ENCODE results near the gene DNAJA2. TPM values are rescaled to one million over a fixed set of nuclear protein-coding genes. Genes with fewer than 3 reads are reported as not detected.
"Not testable (repeated sequence)": the region's sequence is repeated elsewhere in the genome, so short reads cannot be mapped to it uniquely, and the experiment has no call there.

DNAJA2 gene
- total RNA-seq, 1 donor from 2014 or later: 86.3 TPM

DNA sequence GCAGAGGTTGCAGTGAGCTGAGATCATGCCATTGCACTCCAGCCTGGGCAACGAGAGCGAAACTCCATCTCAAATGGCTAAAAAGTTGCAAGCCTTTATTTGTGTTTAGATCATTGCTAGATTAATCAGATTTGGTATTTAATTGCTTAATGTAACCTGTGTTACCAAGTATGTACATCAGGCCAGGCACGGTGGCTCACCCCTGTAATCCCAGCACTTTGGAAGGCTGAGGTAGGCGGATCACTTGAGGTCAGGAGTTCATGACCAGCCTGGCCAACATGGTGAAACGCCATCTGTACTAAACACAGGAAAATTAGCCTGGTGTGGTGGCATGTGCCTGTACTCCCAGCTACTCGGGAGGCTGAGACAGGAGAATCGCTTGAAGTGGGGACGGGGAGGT, 28.8 kb downstream of the DNAJA2 start:
- not testable (repeated sequence) for ATAC-seq; DNase-seq (ENCODE audit: missing footprints)
- intact Hi-C loops (cut with DNase I): loop anchor here (5.0 kb wide), 1 partner anchor 1218 kb away; no protein-coding TSS in a partner anchor

- DNase-seq (ENCODE audit: missing footprints) (no peak), ATAC-seq (no peak)
- intact Hi-C loops (cut with DNase I): no loop called here
Observed at GRCh38 chr16:46937536-46937935, 35.9 kb downstream of the DNAJA2 start.

DNA sequence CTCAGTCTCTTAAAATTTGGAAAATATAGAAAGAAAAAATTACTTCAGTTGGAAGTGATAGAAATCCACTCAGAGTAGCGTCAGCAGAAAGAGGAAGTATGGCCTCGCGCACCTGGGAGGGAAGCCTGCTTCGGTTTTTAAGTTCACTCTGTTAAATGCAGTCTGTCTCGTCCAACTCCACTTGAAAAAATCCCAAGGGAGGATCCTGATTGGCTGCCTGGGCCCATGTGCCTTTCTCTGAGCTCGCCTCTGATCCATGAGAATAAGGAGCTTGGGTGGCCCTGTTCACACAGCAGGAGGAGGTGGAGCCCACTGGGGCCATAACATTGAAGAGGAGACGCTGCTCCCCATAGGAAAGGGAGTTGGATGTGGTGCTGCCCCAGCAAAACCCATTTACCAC, 40.7 kb downstream of the DNAJA2 start:
- ATAC-seq: no peak
- DNase-seq (ENCODE audit: missing footprints): no peak
- intact Hi-C loops (cut with DNase I): no loop called here

GRCh38 chr16:46930861-46931260, 42.6 kb downstream of the DNAJA2 start:
- ATAC-seq (no peak), DNase-seq (ENCODE audit: missing footprints) (no peak)
- intact Hi-C loops (cut with DNase I): no loop called here

- DNase-seq (ENCODE audit: missing footprints): peak; percentile 90
- peak; percentile 60 for ATAC-seq
- intact Hi-C loops (cut with DNase I): loop anchor here (5.0 kb wide), 1 partner anchor 77 kb away; no protein-coding TSS in a partner anchor
Observed at GRCh38 chr16:46929378-46930332, 43.8 kb downstream of the DNAJA2 start.

DNA sequence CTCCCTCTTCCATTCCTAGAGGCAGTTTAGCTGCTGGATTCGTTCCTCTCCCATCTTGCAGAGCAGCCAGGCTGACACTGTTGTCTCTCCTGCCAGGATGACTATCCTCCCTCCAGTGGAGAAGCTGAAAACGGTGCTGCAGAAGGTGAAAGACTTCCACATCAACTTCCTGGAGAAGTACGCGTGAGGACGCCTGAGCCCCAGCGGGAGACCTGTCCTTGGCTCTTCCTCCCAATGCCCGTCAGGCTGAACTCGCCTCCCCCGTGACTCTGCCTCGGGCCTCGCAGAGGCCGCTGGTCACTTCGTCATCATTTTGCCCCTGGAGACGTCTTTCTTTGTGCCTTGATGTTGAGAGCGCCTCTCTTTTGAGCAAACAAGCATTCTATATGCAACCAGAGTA, 44.7 kb downstream of the DNAJA2 start:
- ATAC-seq (no peak), DNase-seq (ENCODE audit: missing footprints) (no peak)
- intact Hi-C loops (cut with DNase I): loop anchor here (5.0 kb wide), 1 partner anchor 77 kb away; no protein-coding TSS in a partner anchor

DNA sequence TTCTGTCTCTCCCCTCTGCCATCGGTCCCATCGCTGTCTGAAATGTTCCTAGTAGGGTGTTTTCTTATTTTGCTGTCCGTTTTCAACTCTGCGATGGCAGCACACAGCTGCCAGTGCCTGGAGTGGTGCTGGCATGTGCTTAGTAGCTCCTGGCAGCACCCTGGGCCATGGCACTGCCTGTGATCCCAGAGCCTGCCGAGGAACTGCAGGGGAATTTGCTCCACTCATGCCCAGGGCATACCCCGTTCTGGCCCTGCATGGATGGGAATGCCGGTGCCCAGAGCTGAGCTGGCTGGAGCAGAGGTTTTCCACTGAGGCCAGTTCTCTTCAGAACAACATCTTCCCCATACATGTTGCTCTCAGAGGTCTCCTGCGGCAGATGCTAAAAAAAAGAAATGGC, 46.2 kb downstream of the DNAJA2 start:
- ATAC-seq (peak; percentile 78), DNase-seq (ENCODE audit: missing footprints) (no peak)
- intact Hi-C loops (cut with DNase I): loop anchor here (5.0 kb wide), 1 partner anchor 75 kb away; no protein-coding TSS in a partner anchor

- intact Hi-C loops (cut with DNase I): loop anchor here (5.0 kb wide), 1 partner anchor 74 kb away; no protein-coding TSS in a partner anchor
- no peak for ATAC-seq
- no peak for DNase-seq (ENCODE audit: missing footprints)
Observed at GRCh38 chr16:46926470-46927225, 46.8 kb downstream of the DNAJA2 start.

DNA sequence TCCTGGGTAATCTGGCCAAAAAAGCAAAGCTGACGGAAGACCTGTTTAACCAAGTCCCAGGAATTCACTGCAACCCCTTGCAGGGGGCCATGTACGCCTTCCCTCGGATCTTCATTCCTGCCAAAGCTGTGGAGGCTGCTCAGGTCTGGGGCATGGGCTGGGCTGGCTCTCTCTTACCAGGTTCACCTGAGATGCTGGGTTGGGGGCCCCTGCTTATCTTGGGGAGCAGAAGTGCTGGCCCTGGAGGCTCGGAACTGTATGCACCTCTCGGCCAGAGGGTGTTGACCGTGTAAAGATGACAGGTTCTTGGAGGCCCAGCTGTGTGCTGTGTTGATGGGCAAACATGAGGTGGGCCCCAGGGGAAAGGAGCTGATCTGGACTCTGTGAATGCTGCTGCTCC, 49.1 kb downstream of the DNAJA2 start:
- ATAC-seq: no peak

GRCh38 chr16:46923513-46924295, 49.8 kb downstream of the DNAJA2 start:
- intact Hi-C loops (cut with DNase I): no loop called here
- DNase-seq (ENCODE audit: missing footprints) (no peak), ATAC-seq (peak; percentile 59)

More for the DNA sequence above, 49.1 kb downstream of the DNAJA2 start:
- DNase-seq (ENCODE audit: missing footprints): no peak
- intact Hi-C loops (cut with DNase I): no loop called here

- DNase-seq (ENCODE audit: missing footprints) (no peak), ATAC-seq (no peak)
- intact Hi-C loops (cut with DNase I): no loop called here
Observed at GRCh38 chr16:46922239-46922638, 51.2 kb downstream of the DNAJA2 start.

DNA sequence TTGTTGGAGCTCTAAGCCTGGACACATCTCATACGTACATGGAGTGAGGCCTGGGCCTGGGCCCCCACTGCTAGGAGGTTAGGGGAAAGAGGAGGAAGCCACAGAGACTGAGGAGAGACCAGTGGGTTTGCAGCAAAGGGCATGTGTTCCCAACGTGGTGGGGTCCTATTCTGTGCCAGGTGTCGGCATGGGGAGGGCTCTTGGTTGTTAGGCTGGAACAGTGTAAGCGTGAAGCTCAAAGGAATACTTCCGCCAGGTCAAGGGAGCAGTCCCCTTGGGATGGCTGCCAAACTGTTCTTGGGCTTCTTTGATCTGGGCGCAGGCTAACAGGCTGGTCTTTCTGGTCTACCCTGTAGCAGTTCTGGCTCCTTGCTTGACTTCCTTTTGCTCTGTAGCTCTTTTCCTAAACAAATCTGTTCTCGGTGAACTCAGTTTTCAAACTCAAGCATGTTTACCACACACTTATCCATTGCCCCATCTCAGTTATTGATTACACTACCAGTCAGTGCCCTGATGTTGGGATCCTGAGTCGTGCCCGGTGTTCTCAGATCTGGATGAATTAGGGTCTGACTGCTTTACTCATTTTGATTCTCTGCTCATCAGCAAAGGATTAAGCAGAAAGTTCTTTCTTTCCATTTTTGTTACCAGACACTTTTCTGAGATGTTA, 52.9 kb downstream of the DNAJA2 start:
- intact Hi-C loops (cut with DNase I): no loop called here
- ATAC-seq (no peak), DNase-seq (ENCODE audit: missing footprints) (no peak)

DNA sequence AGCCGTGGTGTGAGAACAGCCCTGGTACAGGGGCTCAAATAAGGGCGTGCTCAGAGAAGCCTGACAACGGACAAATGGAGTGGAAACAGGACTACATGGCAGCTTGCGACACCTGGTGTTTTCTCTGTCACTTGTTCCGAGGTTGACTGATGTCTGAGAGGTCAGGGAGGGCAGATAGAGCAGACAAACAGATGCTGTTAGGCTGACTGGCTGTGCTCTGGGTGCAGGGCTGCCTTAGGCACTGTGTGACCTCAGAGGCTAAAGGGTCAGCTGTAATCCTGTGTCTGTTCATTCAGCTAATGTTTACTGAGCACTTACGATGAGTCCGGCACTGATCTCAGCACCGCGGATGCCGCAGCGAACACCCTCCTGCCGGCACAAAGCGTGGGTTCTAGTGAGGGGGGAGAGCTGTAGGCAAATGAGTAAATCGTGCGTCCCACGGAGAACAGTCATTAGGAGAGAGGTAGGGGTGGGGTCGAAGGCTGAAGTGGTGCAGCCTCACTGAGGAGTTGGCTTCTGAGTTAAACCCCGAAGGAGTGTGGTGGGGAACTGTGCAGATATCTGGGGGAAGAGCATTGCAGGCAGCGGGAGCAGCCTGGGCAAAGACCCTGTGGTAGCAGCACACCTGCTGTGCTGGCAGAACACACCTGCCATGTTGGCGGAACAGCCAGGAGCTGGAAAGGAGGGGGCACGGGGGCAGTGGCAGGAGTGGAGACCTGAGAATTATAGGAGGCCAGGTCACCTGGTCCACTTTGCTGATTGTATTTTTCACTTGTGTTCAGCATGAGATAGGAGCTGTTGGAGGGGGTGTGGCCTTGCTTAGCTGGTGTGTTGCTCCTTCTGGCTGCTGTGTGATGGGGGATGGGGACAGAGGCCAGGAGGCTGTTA, 54.3 kb downstream of the DNAJA2 start:
- DNase-seq (ENCODE audit: missing footprints) (no peak), ATAC-seq (no peak)
- intact Hi-C loops (cut with DNase I): no loop called here

GRCh38 chr16:46918400-46918799, 55.1 kb downstream of the DNAJA2 start:
- intact Hi-C loops (cut with DNase I): no loop called here
- ATAC-seq: no peak
- no peak for DNase-seq (ENCODE audit: missing footprints)

GRCh38 chr16:46916980-46917379, 56.5 kb downstream of the DNAJA2 start:
- DNase-seq (ENCODE audit: missing footprints): no peak
- intact Hi-C loops (cut with DNase I): no loop called here
- ATAC-seq: no peak

DNA sequence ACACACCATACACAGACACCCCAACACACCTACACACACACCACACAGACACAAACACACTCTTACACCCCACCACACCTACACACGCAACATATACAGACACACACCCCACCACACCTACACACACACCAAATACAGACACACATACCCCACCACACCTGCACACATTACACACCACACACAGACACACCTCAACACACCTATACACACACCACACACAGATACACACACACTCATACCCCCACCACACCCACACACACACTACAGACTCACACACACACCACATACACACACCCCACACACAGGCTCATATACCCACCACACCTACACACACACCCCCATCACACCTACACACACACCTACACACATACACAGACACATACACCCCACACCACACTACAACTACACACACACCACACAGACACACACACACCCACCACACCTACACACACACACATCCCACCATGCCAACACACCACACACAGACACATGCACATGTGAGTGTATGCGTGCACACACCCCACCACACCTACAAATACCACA, 57.9 kb downstream of the DNAJA2 start:
- intact Hi-C loops (cut with DNase I): no loop called here
- ATAC-seq (no peak), DNase-seq (ENCODE audit: missing footprints) (no peak)

GRCh38 chr16:46914556-46915201, 58.8 kb downstream of the DNAJA2 start:
- ATAC-seq (no peak), DNase-seq (ENCODE audit: missing footprints) (no peak)
- intact Hi-C loops (cut with DNase I): no loop called here
